ENCODE data around the gene RAPGEF5.

RAPGEF5 gene, protein sequence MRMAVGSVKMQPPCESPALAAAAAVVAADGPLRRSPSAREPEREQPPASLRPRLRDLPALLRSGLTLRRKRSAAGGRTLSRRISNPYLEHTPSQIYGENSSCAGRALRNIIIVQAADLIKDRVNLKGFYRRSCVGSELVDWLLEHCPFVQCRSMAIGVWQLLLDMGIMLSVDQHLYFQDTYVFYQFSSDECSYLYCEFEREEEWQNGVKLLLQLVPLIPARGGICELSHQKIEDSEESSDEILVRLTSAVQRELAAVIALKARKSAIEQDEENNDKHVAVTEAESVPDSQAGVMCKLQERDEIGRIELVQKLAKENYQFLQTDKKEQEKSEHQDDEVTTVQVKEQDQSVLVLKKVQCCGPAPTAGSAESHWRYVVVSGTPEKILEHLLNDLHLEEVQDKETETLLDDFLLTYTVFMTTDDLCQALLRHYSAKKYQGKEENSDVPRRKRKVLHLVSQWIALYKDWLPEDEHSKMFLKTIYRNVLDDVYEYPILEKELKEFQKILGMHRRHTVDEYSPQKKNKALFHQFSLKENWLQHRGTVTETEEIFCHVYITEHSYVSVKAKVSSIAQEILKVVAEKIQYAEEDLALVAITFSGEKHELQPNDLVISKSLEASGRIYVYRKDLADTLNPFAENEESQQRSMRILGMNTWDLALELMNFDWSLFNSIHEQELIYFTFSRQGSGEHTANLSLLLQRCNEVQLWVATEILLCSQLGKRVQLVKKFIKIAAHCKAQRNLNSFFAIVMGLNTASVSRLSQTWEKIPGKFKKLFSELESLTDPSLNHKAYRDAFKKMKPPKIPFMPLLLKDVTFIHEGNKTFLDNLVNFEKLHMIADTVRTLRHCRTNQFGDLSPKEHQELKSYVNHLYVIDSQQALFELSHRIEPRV

DNA sequence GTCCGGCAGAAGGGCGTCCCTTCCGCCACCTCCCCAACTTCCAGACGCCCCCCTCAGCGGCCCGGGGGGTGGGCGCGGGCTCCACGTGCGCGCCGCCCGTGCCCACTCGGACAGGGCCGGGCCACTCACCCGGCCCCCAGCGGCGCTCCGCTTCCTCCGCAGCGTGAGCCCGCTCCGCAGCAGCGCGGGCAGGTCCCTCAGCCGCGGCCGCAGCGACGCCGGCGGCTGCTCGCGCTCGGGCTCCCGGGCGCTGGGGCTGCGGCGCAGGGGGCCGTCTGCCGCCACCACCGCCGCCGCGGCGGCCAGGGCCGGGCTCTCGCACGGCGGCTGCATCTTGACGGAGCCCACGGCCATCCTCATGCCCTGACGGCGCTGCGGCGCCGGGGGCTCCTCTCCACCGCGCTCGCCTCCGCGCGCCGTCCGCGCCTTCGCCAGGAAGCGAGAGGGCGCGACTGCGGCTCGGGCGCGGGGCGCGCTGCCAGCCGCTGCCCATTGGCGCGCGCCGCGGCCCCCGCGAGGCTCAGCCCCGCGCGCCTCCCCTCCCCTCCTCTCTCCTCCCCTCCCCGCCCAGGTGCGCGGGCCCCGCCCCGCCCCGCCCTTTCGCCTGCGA lies at the start of gene RAPGEF5:
TSS of gene RAPGEF5 (minus strand) at position 454 of the 610 bp plus-strand sequence. CDS start at position 360, 94 bp downstream.
- peak; percentile 67 for DNase-seq

DNA sequence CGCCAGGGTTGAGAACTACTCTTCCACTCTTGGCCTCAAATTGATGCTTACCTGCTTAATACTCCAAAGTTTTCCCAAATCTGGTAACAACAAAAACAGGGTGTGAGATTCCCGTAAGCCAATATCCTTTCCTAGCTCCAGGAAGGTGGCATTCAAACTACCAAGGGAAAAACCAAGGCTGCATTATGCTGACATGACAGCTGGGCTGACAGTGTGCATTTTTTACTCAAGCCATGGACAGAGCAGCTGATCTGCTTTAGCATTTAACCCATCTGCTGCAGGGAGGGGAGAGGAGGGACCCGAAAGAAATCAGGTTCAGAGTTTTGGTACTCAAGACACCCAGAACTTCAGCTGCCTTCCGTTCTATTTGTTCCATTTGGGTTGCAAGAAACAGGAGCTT lies 49.8 kb upstream of the RAPGEF5 start:
- no peak for DNase-seq

DNA sequence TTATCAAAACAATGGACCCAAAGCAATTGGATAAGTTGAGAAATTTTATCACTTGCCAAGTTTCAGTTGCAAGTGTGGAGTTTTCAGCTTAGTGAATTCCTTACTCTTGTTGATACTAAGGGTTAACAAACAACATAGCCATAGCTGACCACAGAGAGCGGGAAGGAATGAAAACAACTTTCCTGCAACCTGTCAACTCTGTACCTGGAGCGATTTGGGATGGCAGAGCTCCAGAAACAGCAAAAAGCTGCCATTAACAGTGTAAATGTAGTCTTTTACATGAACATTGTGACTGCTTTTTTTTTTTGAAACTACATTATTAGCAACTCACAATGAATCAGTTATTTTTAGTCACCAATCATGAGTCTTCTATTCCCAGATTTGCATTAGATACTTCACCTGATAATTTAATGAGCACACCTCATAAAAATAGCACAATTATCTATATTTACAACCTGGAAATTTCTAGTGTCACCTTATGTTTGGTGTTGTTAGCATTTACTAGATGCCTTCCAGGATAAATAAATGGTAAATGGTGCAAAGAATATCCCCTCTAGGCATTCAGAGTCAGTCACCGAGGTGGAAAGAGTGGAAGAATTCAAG lies 47.6 kb upstream of the RAPGEF5 start:
- DNase-seq = no peak

DNA sequence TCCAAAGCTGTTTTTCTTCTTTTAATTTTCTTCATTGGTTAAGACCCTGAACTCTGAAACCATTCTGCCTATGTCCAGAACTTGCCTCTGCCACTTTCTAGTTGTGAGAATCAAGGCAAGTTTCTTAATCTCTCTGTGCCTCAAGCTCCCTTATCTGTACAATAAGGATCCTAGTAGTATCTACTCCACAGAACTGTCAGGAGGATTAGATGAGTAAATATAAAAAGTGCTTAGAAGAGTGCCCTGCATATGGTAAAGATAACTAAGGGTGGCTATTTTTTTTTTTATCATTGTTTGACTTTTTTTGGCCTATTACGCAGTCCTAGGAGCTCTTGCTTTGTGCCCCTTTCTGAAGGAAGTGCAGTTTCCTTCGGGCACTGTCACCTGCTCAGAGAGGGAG lies 46.4 kb upstream of the RAPGEF5 start:
- DNase-seq = no peak

DNA sequence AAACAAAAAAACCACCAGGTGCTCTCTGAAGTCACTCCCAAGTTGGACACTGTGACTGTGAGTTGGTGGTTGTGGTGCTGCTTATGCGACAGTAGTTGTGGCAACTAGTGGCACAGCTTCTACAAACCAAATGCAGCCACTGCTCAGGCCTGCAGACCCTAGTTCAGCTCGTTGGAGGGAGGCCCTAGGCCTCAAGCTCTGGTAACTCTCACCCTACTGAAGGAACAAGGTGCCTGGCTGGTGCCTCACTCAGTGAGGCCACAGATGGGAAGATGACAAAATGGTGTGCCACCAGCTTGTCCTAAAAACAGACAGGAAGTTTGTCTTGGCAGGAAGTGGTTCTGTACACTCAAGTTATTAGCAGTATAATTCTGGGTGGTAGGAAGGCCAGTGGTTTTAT lies 45.3 kb upstream of the RAPGEF5 start:
- DNase-seq = no peak

DNA sequence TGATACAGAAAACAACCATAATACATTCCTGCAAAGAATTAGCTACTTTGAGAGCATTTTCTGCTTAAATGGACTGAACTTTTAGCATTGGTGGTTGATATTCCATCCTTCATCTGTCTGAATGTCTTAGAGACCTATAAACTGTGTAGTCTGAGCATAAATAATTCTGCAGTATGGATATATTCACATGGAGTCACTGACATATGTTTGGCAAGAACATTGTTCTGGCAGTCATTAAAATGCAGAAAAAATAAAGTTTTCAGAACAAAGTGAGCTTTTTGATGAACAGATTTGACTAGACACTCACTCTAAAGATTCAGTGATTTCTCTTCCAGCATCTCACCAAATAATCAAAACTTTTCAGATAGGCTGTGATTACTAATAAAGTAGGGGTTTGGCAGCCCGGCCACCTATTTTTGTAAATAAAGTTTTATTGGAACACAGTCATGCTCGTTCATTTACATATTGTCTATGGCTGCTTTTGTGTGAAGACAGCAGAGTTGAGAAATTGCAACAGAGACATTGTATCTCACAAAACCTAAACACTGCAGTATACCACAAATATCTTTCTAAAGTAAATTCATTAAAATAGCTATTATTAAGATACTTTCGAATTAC lies 44.1 kb upstream of the RAPGEF5 start:
- no peak for DNase-seq

DNA sequence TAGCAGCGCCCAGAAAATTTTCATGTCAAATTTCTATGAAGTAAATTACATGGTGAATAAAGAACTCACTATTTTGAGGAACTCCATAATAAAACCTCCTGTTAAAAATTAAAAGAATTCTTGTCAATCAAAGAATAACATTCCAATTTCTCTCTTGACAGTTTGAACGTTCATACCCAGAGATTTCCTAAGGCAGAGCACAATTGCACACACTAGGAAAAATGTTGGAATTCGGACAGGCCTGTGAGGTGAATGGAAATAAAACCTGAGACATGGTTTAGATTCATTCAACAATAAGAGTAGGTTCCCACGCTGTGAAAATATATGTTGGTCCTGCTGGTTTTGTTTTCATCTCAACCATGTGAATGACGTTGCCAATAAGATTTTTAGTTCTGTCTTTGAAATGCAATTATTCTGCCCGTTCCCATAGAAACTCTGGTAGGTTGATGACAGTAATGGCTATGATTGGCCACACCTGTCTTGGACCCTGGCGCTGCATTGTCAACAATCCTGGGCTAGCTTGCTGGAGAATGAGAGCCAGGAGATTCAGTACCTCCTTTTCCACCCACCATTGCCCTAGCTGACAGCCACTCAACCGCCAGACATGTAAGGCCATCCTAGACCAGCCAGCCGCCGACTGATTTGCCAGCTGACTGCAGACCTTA lies 43.3 kb upstream of the RAPGEF5 start:
- no peak for DNase-seq

DNA sequence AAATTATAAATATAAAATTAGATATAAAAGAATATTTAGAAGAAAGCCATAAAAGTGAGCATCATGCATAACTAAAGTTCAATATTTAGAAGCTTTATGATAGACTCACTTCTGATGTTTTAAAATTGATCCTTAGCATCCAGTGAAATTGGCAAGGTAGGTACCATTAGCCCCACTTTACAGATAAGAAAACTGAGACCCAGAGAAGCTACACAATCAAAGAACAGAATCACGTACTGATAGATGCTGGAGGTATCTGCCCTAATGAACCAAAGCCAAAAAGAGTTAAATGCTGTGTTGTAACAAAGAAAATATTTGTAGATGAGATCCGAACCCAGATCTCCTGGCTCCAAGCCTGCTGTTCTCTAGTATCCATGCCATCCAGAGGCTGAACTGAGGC lies 42.6 kb upstream of the RAPGEF5 start:
- DNase-seq = no peak

DNA sequence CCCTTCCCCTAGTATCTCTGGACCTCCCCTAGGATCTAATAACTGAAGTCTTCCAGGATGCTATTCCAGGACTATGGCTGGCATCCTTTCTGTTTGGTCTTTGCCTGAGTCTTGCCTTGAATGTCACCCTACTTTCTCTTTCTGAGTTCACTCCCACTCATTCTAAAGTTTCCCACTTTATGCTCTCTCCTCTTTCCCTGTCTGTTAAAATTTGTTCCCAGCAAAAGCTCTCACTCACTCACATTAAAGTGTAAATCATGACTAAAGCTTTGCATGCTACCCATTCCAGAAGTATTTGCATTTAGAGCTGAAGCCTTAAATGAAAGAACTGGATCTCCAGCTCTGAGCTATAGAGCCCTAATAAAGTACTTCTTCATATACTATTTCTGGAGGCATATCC lies 42.1 kb upstream of the RAPGEF5 start:
- no peak for DNase-seq

DNA sequence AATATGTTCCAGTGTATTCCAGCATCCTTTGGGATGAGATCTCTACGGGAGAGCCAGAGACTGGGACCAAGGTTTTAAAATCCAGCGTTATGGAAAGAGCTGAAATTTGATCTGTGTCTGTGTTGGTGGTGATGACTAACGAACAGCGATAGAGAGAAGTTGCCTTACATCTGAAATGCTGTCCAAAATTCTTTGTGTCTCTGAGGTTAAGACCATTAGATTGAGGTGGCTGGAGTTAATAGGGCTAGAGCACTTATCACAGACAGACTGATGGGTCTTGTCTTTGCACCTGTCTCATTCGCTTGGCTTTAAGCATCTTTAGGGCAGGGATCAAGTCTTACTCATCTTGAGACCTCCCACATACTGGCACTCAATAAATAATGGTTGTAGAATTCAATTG lies 41.0 kb upstream of the RAPGEF5 start:
- no peak for DNase-seq

DNA sequence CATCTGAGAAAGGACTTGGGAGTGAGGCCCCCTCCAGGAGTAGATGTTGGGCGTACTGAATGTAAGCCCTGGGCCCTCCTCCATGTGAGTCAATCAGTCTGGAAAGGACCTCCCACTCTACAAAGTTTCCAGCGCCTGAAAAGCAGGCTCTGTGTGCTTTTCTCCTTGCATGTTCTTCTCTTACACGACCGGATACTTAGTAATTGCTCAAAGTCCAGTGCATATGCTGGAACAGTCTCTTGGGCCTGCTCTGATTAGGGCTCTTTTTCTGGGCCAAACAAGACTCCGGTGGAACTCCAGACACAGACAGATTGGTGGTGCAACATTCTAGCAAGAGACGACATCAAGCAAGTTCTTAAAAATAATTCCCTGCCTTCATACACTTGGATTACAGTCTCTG lies 38.3 kb upstream of the RAPGEF5 start:
- DNase-seq = no peak

DNA sequence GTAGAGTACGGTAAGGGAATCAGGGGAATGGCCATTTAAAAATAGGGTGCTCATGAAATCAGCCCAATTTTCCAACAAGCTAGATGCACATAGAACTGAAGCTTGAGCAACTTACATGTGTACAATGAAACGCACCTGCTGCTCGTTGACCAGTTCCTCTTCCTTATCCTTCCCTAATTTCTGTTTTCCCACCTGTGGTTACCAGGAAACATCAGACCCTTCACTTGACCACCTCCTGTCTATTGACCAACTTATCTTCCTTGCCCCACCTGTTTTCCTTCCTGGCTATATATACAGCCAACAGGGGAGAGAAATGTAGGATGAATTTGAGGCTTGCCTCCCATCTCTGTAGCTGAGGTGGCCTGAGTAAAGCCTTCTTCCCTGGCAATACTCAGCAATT lies 37.8 kb upstream of the RAPGEF5 start:
- no peak for DNase-seq

DNA sequence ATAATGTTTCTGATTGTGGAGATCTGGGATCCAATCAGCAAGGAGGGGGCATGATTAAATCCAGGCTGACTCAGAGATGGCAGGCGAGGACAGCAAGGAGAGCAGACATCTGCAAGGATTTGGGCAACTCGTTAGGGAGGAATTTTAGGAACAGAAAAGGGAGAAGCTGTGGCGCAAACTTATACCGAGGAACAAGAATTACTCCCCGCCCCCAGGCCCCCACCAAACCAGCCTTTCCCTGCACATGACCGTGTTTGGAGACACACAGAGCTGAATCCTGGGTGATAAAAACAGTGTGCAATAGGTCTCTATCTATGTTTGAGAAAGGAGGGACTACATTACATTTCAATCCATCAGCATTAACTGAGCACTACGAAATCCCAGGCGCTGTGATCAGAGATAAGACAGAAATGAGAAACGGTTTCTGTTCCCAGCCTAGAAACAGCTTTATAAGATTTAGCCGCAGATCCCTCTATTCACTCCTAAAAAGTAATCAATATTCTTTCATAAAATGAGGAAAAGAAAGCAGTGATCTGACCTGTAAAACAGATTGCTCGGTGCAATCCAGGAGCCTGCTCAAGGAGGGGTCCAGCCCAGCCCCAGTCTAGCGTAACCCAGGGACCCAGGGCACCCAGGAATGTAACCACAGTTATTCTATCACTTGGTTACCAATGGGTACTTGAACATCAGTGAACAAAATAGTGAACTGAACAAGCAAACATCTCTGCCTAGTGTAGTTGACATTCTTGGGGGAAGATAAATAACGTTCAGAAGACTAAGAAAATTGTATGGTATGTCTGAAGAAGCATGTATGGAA lies 37.2 kb upstream of the RAPGEF5 start:
- peak; percentile 24 for DNase-seq

DNA sequence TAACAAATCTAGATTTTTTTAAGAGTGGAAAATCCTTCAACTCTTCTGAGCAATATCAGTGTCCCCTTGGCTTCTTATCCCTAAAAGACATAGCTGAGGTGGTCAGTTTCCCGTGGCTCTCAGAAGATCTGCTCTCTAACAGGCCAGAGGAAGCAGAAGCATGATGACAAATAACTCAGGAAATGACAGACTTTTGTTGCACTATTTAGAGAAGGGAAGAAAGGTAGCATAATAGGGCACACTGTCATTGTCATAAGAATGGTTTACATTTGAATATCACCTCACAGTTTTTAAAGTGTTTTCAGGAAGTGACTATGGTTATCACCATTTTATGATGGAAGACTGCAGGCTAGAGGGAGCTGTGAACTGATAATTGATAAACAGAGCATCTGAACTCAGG lies 33.6 kb upstream of the RAPGEF5 start:
- no peak for DNase-seq

DNA sequence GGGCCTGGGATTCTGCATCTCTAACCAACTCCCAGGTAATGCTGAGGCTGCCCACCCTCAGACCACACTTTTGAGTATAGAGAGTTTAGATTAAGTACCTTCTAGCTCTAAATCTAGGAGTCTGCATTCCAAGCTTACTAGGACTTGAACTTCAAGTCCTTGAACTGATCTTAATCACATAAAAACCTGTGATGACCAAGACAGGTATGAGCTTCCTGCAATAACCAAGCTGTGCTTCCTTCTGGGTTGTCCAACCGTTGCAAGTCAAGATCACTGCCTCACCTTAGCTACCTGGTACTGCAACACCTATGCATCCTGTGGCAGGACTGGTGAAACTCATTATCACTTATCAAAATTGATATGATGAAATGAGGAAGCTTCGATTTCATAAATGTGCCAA lies 32.9 kb upstream of the RAPGEF5 start:
- DNase-seq = no peak

DNA sequence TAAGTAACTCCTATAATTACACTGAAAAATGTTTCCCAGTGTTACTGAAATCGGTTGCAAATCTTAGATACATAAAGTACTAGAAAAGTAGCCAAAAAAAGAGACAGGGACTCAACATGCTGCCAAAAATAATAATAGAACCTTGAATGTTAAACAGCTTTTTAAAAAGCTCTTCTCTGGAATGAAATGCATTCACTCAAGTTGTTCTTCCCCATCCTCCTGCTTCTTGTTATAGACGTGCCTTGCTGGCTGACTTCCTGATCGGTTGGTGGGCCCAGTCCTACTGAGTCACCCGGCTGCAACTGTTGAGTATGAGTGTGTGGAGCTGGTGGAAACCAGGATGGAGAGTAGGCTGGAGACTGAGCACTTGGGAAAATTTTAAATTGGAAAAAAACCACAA lies 30.6 kb upstream of the RAPGEF5 start:
- DNase-seq = no peak

DNA sequence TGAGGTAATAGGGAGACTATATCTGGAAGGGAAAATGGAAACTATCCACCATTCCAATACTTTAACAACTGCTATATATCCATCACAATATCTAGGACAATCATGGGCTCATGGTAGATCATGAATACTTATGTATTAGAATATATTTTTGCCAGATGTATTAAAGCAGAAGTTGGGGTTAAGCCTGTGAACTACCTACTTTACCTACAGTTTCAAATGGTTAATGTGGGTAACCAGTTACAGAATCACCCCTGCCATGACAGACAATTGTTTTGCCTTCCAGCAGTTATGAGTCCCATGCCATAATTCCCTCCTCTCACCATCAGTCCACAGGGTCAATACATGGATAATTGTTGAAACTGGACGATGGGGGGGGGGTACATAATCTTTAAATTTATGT lies 29.9 kb upstream of the RAPGEF5 start:
- DNase-seq = no peak

DNA sequence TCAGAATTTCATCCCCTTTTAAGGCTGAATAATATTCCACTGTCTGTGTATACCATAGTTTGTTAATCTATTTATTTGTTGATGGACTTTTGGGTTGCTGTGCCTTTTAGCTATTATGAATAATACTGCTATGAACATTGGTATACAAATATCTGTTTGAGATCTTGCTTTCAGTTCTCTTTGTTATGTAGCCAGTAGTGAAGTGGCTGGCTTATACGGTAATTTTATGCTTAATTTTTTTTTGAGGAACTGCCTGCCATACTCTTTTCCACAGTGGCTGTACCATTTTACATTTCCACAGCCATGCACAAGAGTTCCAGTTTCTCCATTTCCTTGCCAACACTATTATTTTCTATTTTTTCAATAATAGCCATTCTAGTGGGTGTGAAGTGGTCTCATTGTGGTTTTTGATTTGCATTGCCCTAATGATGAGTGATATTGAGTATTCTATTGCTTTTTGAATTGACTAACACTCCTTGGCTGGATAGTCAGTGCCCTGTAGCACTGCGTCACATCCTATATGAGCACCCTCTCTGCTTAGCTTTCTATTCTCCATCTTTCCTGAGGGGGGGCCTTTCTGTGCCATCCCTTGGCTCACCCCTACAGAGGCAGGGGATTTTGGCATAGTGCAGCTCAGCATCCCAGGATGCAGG lies 29.4 kb upstream of the RAPGEF5 start:
- no peak for DNase-seq

DNA sequence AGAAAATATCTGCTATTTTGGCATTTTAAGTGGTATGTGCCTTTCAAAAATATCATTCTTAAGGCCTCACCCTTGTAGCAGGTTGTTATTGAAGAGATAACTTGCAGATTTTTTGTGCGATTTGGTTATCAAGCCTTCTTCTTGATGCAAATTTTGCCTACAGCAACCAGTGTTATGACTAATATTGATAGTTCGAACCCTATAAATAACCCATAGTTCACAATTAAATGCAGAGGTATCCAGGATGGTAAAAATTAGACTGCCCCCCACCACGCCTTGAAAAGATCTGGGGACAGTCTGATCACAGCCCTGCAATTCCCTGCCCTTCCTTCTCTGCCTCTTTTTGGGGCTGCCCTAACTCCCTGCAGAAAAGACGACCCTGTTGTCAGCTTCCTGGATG lies 28.4 kb upstream of the RAPGEF5 start:
- DNase-seq = no peak

DNA sequence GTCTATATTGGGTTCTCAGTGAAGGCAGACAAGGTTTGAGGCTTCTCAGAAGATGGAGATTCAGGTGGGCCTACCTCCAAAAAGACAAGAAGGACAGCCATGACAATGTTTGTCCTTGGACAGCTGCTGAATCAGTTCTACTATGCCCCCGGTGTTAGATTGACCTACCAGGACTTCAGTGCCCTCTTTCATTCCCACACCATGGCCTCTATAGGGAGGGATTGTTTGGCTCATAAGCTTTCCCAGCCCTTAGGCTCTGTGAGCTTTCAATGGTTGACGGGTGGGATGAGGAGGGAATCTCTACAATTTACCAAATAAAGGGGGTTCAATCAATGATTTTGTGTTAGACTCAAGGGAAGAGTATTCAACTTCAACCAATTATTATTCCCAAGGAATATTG lies 23.4 kb upstream of the RAPGEF5 start:
- DNase-seq = no peak
